ENCODE results near the gene COIL.

DNA sequence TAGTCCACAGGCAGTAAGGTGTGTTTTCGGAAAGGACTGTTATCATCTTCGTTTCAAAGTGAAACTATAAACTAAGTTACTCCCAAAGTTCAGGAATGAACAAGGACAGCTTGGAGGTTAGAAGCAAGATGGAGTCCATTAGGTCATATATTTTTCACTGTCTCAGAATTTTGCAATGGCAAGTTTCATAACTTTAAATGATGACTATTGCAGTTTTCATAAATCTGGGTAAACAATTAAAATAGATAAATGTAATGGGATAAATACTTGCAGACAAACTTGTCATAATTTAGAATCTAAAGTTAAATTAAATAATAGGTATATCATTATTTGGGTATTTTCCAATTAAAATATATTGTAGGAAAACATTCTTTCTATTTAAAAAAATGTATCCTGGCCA, 32.3 kb downstream of the COIL start:
- no peak for TF ChIP-seq CTCF (IDR thresholded peaks at IDR 0.05)
- no peak for TF ChIP-seq POLR2A (IDR thresholded peaks at IDR 0.05)

Data from heart left ventricle (tissue), 13 donors.